SK-N-SH (cell line): Measurements from ENCODE around the gene BNIP5.

ENCODE experiments used
- CTCF ChIP-seq: fragments of 200-600 bp; sonication (generic); IDR thresholded peaks from 2 replicates; pipeline ENCODE4 v1.6.1; 2017; ENCODE audit warnings: antibody characterized with exemption, mild to moderate bottlenecking, moderate library complexity
- GABPA ChIP-seq: IDR thresholded peaks from 2 replicates; pipeline ENCODE4 v1.4.0; 2012; ENCODE audit warnings: low read depth, mild to moderate bottlenecking
- GATA2 ChIP-seq: sonication (generic); formaldehyde crosslinking; IDR thresholded peaks from 2 replicates; pipeline ENCODE4 v1.5.0; 2020; ENCODE audit warnings: mild to moderate bottlenecking, missing genetic modification reagents
- POLR2AphosphoS5 ChIP-seq: IDR thresholded peaks from 2 replicates; pipeline ENCODE4 v1.6.1; 2012; ENCODE audit warnings: low read depth, low read length
- REST ChIP-seq: IDR thresholded peaks from 2 replicates; pipeline ENCODE4 v1.6.1; 2012; ENCODE audit warnings: mild to moderate bottlenecking, low read depth, low read length, moderate library complexity
- RFX5 ChIP-seq: IDR thresholded peaks from 2 replicates; pipeline ENCODE4 v1.6.1; 2012; ENCODE audit warnings: mild to moderate bottlenecking, improper control_type of control experiment, low read length
- TAF1 ChIP-seq: IDR thresholded peaks from 2 replicates; pipeline ENCODE4 v1.6.1; 2012; ENCODE audit warnings: low read depth, mild to moderate bottlenecking, low read length, moderate library complexity, borderline replicate concordance

- TF ChIP-seq RFX5 (no peak), CTCF (no peak), GABPA (no peak), GATA2 (CRISPR knock-in tag) (no peak), TAF1 (no peak), REST (no peak), POLR2AphosphoS5 (no peak)
Measured at GRCh38 chr6:36289281-36289878, 47.3 kb downstream of the BNIP5 start.
